ENCODE data around the gene MAT1A. TPM values are rescaled to one million over a fixed set of nuclear protein-coding genes. Genes with fewer than 3 reads are reported as not detected.
A peak's percentile ranks its signal among the peaks of the same experiment; 100 is the strongest.

The MAT1A gene
- total RNA-seq, 2 donors from 2014 or later, result 0.53 to 0.58 TPM

- Mint-ChIP-seq H3K9me3 (no peaks in the 10 kb centered on the region), H3K27me3 (ENCODE audit: insufficient read depth) (no peaks in the 10 kb centered on the region), H3K4me3 (no peak overlapping the region), H3K4me1 (peaks cover 5% of the 10 kb centered on the region), H3K27ac (no peak overlapping the region), H3K36me3 (ENCODE audit: low read depth) (no peaks in the 10 kb centered on the region)
- Histone ChIP-seq H3K9me3 (ENCODE audit: control insufficient read depth, low read length) (no peaks in the 10 kb centered on the region), H3K27ac (ENCODE audit: low read depth, low read length) (no peak overlapping the region), H3K27me3 (ENCODE audit: control insufficient read depth, insufficient read depth, low read length, poor library complexity, severe bottlenecking) (no peaks in the 10 kb centered on the region), H3K4me3 (ENCODE audit: low read length) (no peak overlapping the region), H3K4me1 (ENCODE audit: control insufficient read depth, insufficient read depth, low read length) (peaks cover 5% of the 10 kb centered on the region), H3K9ac (ENCODE audit: extremely low read depth, low read length, poor library complexity, severe bottlenecking) (no peak overlapping the region), H3K36me3 (ENCODE audit: control insufficient read depth, insufficient read depth, low read length) (no peaks in the 10 kb centered on the region)
- TF ChIP-seq CTCF (conservative IDR thresholded peaks at IDR 0.05), result no peak
- 88 to 90% methylated on average over 2 to 3 of the region's 3 CpGs for WGBS, 2 experiments (ENCODE audit: insufficient coverage in 1 of 2, insufficient read length in 1 of 2)
- DNase-seq, result peak; percentile 34
These were observed 14.3 kb downstream of the MAT1A start for GRCh38 chr10:80275135-80275498.

GRCh38 chr10:80274396-80275134 is 14.9 kb downstream of the MAT1A start:
- 92 to 97% methylated on average over 10 to 18 of the region's 18 CpGs for WGBS, 2 experiments (ENCODE audit: insufficient coverage in 1 of 2, insufficient read length in 1 of 2)
- Mint-ChIP-seq H3K36me3 (ENCODE audit: low read depth) (no peaks in the 10 kb centered on the region), H3K4me3 (no peak overlapping the region), H3K4me1 (peaks cover 5% of the 10 kb centered on the region), H3K27ac (no peak overlapping the region), H3K27me3 (ENCODE audit: insufficient read depth) (peaks cover 3% of the 10 kb centered on the region), H3K9me3 (no peaks in the 10 kb centered on the region)
- Histone ChIP-seq H3K4me3 (ENCODE audit: low read length) (no peak overlapping the region), H3K27ac (ENCODE audit: low read depth, low read length) (no peak overlapping the region), H3K4me1 (ENCODE audit: control insufficient read depth, insufficient read depth, low read length) (peaks cover 5% of the 10 kb centered on the region), H3K9ac (ENCODE audit: extremely low read depth, low read length, poor library complexity, severe bottlenecking) (no peak overlapping the region), H3K36me3 (ENCODE audit: control insufficient read depth, insufficient read depth, low read length) (no peaks in the 10 kb centered on the region), H3K27me3 (ENCODE audit: control insufficient read depth, insufficient read depth, low read length, poor library complexity, severe bottlenecking) (no peaks in the 10 kb centered on the region), H3K9me3 (ENCODE audit: control insufficient read depth, low read length) (no peaks in the 10 kb centered on the region)
- TF ChIP-seq CTCF (conservative IDR thresholded peaks at IDR 0.05), result no peak
- DNase-seq, result peak; percentile 36

GRCh38 chr10:80273523-80274170 is 15.8 kb downstream of the MAT1A start:
- Histone ChIP-seq H3K36me3 (ENCODE audit: control insufficient read depth, insufficient read depth, low read length) (no peaks in the 10 kb centered on the region), H3K9me3 (ENCODE audit: control insufficient read depth, low read length) (no peaks in the 10 kb centered on the region), H3K9ac (ENCODE audit: extremely low read depth, low read length, poor library complexity, severe bottlenecking) (no peak overlapping the region), H3K27ac (ENCODE audit: low read depth, low read length) (no peak overlapping the region), H3K4me1 (ENCODE audit: control insufficient read depth, insufficient read depth, low read length) (peaks cover 5% of the 10 kb centered on the region), H3K27me3 (ENCODE audit: control insufficient read depth, insufficient read depth, low read length, poor library complexity, severe bottlenecking) (no peaks in the 10 kb centered on the region), H3K4me3 (ENCODE audit: low read length) (no peak overlapping the region)
- no peak for TF ChIP-seq CTCF (conservative IDR thresholded peaks at IDR 0.05)
- Mint-ChIP-seq H3K27me3 (ENCODE audit: insufficient read depth) (peaks cover 3% of the 10 kb centered on the region), H3K9me3 (no peaks in the 10 kb centered on the region), H3K4me1 (peaks cover 5% of the 10 kb centered on the region), H3K36me3 (ENCODE audit: low read depth) (no peaks in the 10 kb centered on the region), H3K27ac (no peak overlapping the region), H3K4me3 (no peak overlapping the region)
- WGBS, 2 experiments (ENCODE audit: insufficient coverage in 1 of 2, insufficient read length in 1 of 2), result 92 to 95% methylated on average over 9 to 14 of the region's 14 CpGs
- peak; percentile 44 for DNase-seq
